Common myeloid progenitor, CD34-positive (primary cell): ENCODE data around the gene COX11.

Experiments
- CTCF ChIA-PET: fragments of 350-600 bp; sonication (Branson Sonifier 250); formaldehyde crosslinking; loops from one replicate; lab custom pipeline; 2021; ENCODE audit warnings: antibody characterized with exemption; lab: Charles Lee
- POLR2A ChIA-PET: fragments of 350-600 bp; sonication (Branson Sonifier 250); formaldehyde crosslinking; loops from one replicate; lab custom pipeline; 2021; ENCODE audit warnings: antibody characterized with exemption; lab: Charles Lee
- DNase-seq, 3 donors: peaks; one replicate each; pipeline versions ENCODE4 v3.0.0 to v3.0.0-alpha.2; 2013
- H3K27ac ChIP-seq, 2 experiments: 1 replicate in 1 of 2; 2 replicates in 1 of 2; pipeline ENCODE4 v1.7.0; 2013; ENCODE audit warnings: inconsistent platforms in 2 of 2, low read length in 2 of 2, mild to moderate bottlenecking in 2 of 2, low read depth in 1 of 2, moderate library complexity in 1 of 2; ENCODE audit not compliant: severe bottlenecking in 2 of 2, insufficient read depth in 1 of 2, poor library complexity in 1 of 2
- H3K27me3 ChIP-seq, 5 experiments: replicated peaks in 2 of 5; 1 replicate in 3 of 5; 2 replicates in 2 of 5; pipeline versions ENCODE4 v1.6.1 to v1.7.0; 2013; ENCODE audit warnings: low read length in 4 of 5, mild to moderate bottlenecking in 2 of 5, moderate library complexity in 2 of 5, inconsistent platforms in 1 of 5; ENCODE audit not compliant: insufficient read depth in 5 of 5, control insufficient read depth in 4 of 5
- H3K36me3 ChIP-seq, 4 experiments: 1 replicate in 2 of 4; 2 replicates in 2 of 4; pipeline versions ENCODE4 v1.6.1 to v1.7.0; 2013; ENCODE audit warnings: low read length in 3 of 4, control low read depth in 1 of 4, mild to moderate bottlenecking in 1 of 4; ENCODE audit not compliant: control insufficient read depth in 4 of 4, insufficient read depth in 4 of 4
- H3K4me1 ChIP-seq, 4 experiments: 1 replicate in 3 of 4; 2 replicates in 1 of 4; pipeline versions ENCODE4 v1.6.1 to v1.7.1; 2013; ENCODE audit warnings: low read length in 3 of 4, mild to moderate bottlenecking in 3 of 4, control low read depth in 1 of 4, inconsistent platforms in 1 of 4, moderate library complexity in 1 of 4; ENCODE audit not compliant: control insufficient read depth in 4 of 4, insufficient read depth in 4 of 4; ENCODE audit errors: control extremely low read depth in 1 of 4
- H3K4me3 ChIP-seq, 7 experiments: 1 replicate in 4 of 7; 2 replicates in 3 of 7; pipeline versions ENCODE4 v1.5.1 to v1.7.0; 2013; ENCODE audit warnings: mild to moderate bottlenecking in 7 of 7, low read length in 6 of 7, moderate library complexity in 6 of 7, inconsistent platforms in 2 of 7, low read depth in 2 of 7, control low read depth in 1 of 7; ENCODE audit not compliant: insufficient read depth in 4 of 7, control insufficient read depth in 1 of 7; ENCODE audit errors: extremely low read depth in 1 of 7
- H3K9me3 ChIP-seq, 5 experiments: 1 replicate in 4 of 5; 2 replicates in 1 of 5; pipeline versions ENCODE4 v1.6.1 to v1.7.1; 2013; ENCODE audit warnings: low read length in 4 of 5, mild to moderate bottlenecking in 2 of 5, inconsistent platforms in 1 of 5, low read depth in 1 of 5, moderate library complexity in 1 of 5; ENCODE audit not compliant: control insufficient read depth in 4 of 5, insufficient read depth in 2 of 5; ENCODE audit errors: control extremely low read depth in 1 of 5
- WGBS: methylation state at CpG from one replicate; pipeline ENCODE4 v1.1.5; 2013; ENCODE audit not compliant: insufficient coverage; 5-methylcytosine and 5-hydroxymethylcytosine counted together

COX11 gene

DNA sequence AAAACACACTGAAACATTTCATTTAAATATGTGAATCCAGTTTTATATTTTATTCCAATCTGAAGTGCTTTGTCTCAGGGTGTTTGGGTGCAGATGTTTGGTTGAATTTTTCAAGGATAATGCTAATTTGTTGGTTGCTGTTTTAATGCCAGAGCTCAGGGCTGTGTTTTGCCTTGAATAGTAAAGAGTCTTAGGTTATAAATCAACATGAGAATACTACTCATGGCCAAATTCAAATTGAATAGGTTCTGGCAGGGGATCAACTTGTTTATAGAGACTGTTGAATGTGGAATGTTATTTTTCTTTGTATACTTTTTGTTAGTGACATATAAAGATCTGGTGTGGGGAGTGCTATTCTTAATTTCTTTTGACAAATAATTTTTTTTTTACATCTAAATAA lies 49.0 kb downstream of the COX11 start:
- peaks cover 0 to 40% (median 7%) of the 10 kb centered on the region in 4 experiments for H3K36me3 ChIP-seq
- H3K27me3 ChIP-seq = no peaks in the 10 kb centered on the region
- CTCF ChIA-PET = interaction anchor here (0.6 kb wide), 1 partner anchor 440 kb away, joined by 3 read pairs; no protein-coding TSS in a partner anchor
- H3K4me3 ChIP-seq = no peak overlapping the region
- peaks cover 0 to 16% (median 0%) of the 10 kb centered on the region in 5 experiments for H3K9me3 ChIP-seq
- POLR2A ChIA-PET = no interaction called here
- no peak for DNase-seq
- no peak overlapping the region for H3K27ac ChIP-seq
- H3K4me1 ChIP-seq = no peaks in the 10 kb centered on the region

DNA sequence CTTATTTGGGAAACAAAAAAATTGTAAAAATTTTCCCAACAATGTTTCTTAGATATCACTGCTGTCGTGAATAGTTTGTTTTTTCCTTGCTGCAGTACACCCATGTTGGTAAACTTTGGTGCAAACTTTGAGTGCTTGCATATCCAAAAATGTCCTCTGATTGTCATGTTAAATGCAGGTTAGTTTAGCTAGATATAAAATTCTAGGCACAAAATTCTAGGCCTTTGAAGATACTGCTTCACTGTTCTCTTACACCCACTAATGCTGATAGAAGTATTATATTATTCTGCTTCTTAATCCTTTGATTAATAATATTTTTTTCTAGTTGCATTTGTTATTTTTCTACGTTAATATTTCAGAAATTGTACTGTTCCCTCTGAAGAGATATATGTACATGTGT lies 51.7 kb downstream of the COX11 start:
- no peak overlapping the region for H3K4me3 ChIP-seq
- H3K9me3 ChIP-seq = peaks cover 0 to 16% (median 0%) of the 10 kb centered on the region in 5 experiments
- no peaks in the 10 kb centered on the region for H3K27me3 ChIP-seq
- H3K36me3 ChIP-seq = peaks cover 0 to 45% (median 8%) of the 10 kb centered on the region in 4 experiments
- no CpG with 5 or more reads among the region's 2 CpGs for WGBS
- H3K4me1 ChIP-seq = no peaks in the 10 kb centered on the region
- POLR2A ChIA-PET = no interaction called here
- DNase-seq = no peak
- CTCF ChIA-PET = no interaction called here
- no peak overlapping the region for H3K27ac ChIP-seq
